ENCODE results near the gene TMEM248. TPM values are rescaled to one million over a fixed set of nuclear protein-coding genes. Genes with fewer than 3 reads are reported as not detected.
"Not testable (repeated sequence)": the region's sequence is repeated elsewhere in the genome, so short reads cannot be mapped to it uniquely, and the experiment has no call there.

TMEM248 gene
- total and polyA plus RNA-seq, 2 donors from 2014 or later, result 38.2 to 113 TPM

- intact Hi-C loops (cut with DNase I), result no loop called here
- no peak for TF ChIP-seq CTCF (IDR thresholded peaks at IDR 0.05; ENCODE audit: borderline replicate concordance, extremely low read depth, insufficient read depth)
- no peak overlapping the region for H3K9ac ChIP-seq (ENCODE audit: low read length in 3 of 3)
- H3K9me3 ChIP-seq (ENCODE audit: control insufficient read depth in 2 of 3, insufficient read depth in 1 of 3, low read length in 3 of 3), result no peaks in the 10 kb centered on the region
- H3K4me3 ChIP-seq (ENCODE audit: low read length in 3 of 3), result no peak overlapping the region
- DNase-seq, result no peak
- H3K27me3 ChIP-seq (ENCODE audit: control insufficient read depth, insufficient read depth, low read length), result no peaks in the 10 kb centered on the region
- no peak for FAIRE-seq
- peaks cover 0 to 9% (median 4%) of the 10 kb centered on the region in 3 donors for H3K36me3 ChIP-seq (ENCODE audit: control insufficient read depth in 2 of 3, insufficient read depth in 3 of 3, low read length in 3 of 3)
- no peaks in the 10 kb centered on the region for H3K4me1 ChIP-seq (ENCODE audit: control insufficient read depth in 2 of 3, insufficient read depth in 2 of 3, low read depth in 1 of 3, low read length in 3 of 3)
- no peak overlapping the region for H3K27ac ChIP-seq (ENCODE audit: low read depth in 2 of 2, low read length in 2 of 2)
These were observed 41.0 kb upstream of the TMEM248 start for GRCh38 chr7:66880053-66880452.

- H3K27me3 ChIP-seq (ENCODE audit: control insufficient read depth, insufficient read depth, low read length); H3K9me3 ChIP-seq (ENCODE audit: control insufficient read depth in 2 of 3, insufficient read depth in 1 of 3, low read length in 3 of 3); H3K9ac ChIP-seq (ENCODE audit: low read length in 3 of 3); FAIRE-seq; H3K36me3 ChIP-seq (ENCODE audit: control insufficient read depth in 2 of 3, insufficient read depth in 3 of 3, low read length in 3 of 3); H3K27ac ChIP-seq (ENCODE audit: low read depth in 2 of 2, low read length in 2 of 2); DNase-seq; H3K4me1 ChIP-seq (ENCODE audit: control insufficient read depth in 2 of 3, insufficient read depth in 2 of 3, low read depth in 1 of 3, low read length in 3 of 3); intact Hi-C loops (cut with DNase I); H3K4me3 ChIP-seq (ENCODE audit: low read length in 3 of 3): not testable (repeated sequence)
These were observed 40.4 kb upstream of the TMEM248 start for GRCh38 chr7:66880577-66880976.

- intact Hi-C loops (cut with DNase I), result no loop called here
- no peak for FAIRE-seq
- no peaks in the 10 kb centered on the region for H3K27me3 ChIP-seq (ENCODE audit: control insufficient read depth, insufficient read depth, low read length)
- H3K4me3 ChIP-seq (ENCODE audit: low read length in 3 of 3), result no peak overlapping the region
- DNase-seq, result no peak
- H3K9ac ChIP-seq (ENCODE audit: low read length in 3 of 3), result no peak overlapping the region
- no peaks in the 10 kb centered on the region for H3K9me3 ChIP-seq (ENCODE audit: control insufficient read depth in 2 of 3, insufficient read depth in 1 of 3, low read length in 3 of 3)
- no peak overlapping the region for H3K27ac ChIP-seq (ENCODE audit: low read depth in 2 of 2, low read length in 2 of 2)
- H3K36me3 ChIP-seq (ENCODE audit: control insufficient read depth in 2 of 3, insufficient read depth in 3 of 3, low read length in 3 of 3), result peaks cover 0 to 13% (median 4%) of the 10 kb centered on the region in 3 donors
- no peak for TF ChIP-seq CTCF (IDR thresholded peaks at IDR 0.05; ENCODE audit: borderline replicate concordance, extremely low read depth, insufficient read depth)
- H3K4me1 ChIP-seq (ENCODE audit: control insufficient read depth in 2 of 3, insufficient read depth in 2 of 3, low read depth in 1 of 3, low read length in 3 of 3), result no peaks in the 10 kb centered on the region
These were observed 37.3 kb upstream of the TMEM248 start for GRCh38 chr7:66883716-66884115.

- H3K4me3 ChIP-seq (ENCODE audit: low read length in 3 of 3); DNase-seq; intact Hi-C loops (cut with DNase I); FAIRE-seq; H3K9ac ChIP-seq (ENCODE audit: low read length in 3 of 3); H3K27me3 ChIP-seq (ENCODE audit: control insufficient read depth, insufficient read depth, low read length); H3K4me1 ChIP-seq (ENCODE audit: control insufficient read depth in 2 of 3, insufficient read depth in 2 of 3, low read depth in 1 of 3, low read length in 3 of 3); H3K9me3 ChIP-seq (ENCODE audit: control insufficient read depth in 2 of 3, insufficient read depth in 1 of 3, low read length in 3 of 3); H3K27ac ChIP-seq (ENCODE audit: low read depth in 2 of 2, low read length in 2 of 2): not testable (repeated sequence)
- peaks cover 0 to 11% (median 0%) of the 10 kb centered on the region in 3 donors for H3K36me3 ChIP-seq (ENCODE audit: control insufficient read depth in 2 of 3, insufficient read depth in 3 of 3, low read length in 3 of 3)
These were observed 36.5 kb upstream of the TMEM248 start for GRCh38 chr7:66884556-66884955.

GRCh38 chr7:66886152-66886551 is 34.9 kb upstream of the TMEM248 start:
- intact Hi-C loops (cut with DNase I), result no loop called here
- Histone ChIP-seq H3K36me3 (ENCODE audit: control insufficient read depth in 2 of 3, insufficient read depth in 3 of 3, low read length in 3 of 3) (peaks cover 0 to 4% (median 0%) of the 10 kb centered on the region in 3 donors), H3K27ac (ENCODE audit: low read depth in 2 of 2, low read length in 2 of 2) (no peak overlapping the region), H3K9me3 (ENCODE audit: control insufficient read depth in 2 of 3, insufficient read depth in 1 of 3, low read length in 3 of 3) (no peaks in the 10 kb centered on the region), H3K4me1 (ENCODE audit: control insufficient read depth in 2 of 3, insufficient read depth in 2 of 3, low read depth in 1 of 3, low read length in 3 of 3) (no peaks in the 10 kb centered on the region), H3K4me3 (ENCODE audit: low read length in 3 of 3) (no peak overlapping the region), H3K27me3 (ENCODE audit: control insufficient read depth, insufficient read depth, low read length) (no peaks in the 10 kb centered on the region), H3K9ac (ENCODE audit: low read length in 3 of 3) (no peak overlapping the region)
- TF ChIP-seq CTCF (IDR thresholded peaks at IDR 0.05; ENCODE audit: borderline replicate concordance, extremely low read depth, insufficient read depth), result no peak
- no peak for DNase-seq
- FAIRE-seq, result no peak

- H3K9ac ChIP-seq (ENCODE audit: low read length in 3 of 3); FAIRE-seq; H3K27ac ChIP-seq (ENCODE audit: low read depth in 2 of 2, low read length in 2 of 2): not testable (repeated sequence)
These were observed 32.8 kb upstream of the TMEM248 start for GRCh38 chr7:66888223-66888622.

More at GRCh38 chr7:66888223-66888622, 32.8 kb upstream of the TMEM248 start:
- intact Hi-C loops (cut with DNase I); DNase-seq; H3K9me3 ChIP-seq (ENCODE audit: control insufficient read depth in 2 of 3, insufficient read depth in 1 of 3, low read length in 3 of 3); H3K27me3 ChIP-seq (ENCODE audit: control insufficient read depth, insufficient read depth, low read length); H3K4me3 ChIP-seq (ENCODE audit: low read length in 3 of 3); H3K36me3 ChIP-seq (ENCODE audit: control insufficient read depth in 2 of 3, insufficient read depth in 3 of 3, low read length in 3 of 3); H3K4me1 ChIP-seq (ENCODE audit: control insufficient read depth in 2 of 3, insufficient read depth in 2 of 3, low read depth in 1 of 3, low read length in 3 of 3): not testable (repeated sequence)
